ENCODE data around the gene SKIDA1.

Gene SKIDA1

DNA sequence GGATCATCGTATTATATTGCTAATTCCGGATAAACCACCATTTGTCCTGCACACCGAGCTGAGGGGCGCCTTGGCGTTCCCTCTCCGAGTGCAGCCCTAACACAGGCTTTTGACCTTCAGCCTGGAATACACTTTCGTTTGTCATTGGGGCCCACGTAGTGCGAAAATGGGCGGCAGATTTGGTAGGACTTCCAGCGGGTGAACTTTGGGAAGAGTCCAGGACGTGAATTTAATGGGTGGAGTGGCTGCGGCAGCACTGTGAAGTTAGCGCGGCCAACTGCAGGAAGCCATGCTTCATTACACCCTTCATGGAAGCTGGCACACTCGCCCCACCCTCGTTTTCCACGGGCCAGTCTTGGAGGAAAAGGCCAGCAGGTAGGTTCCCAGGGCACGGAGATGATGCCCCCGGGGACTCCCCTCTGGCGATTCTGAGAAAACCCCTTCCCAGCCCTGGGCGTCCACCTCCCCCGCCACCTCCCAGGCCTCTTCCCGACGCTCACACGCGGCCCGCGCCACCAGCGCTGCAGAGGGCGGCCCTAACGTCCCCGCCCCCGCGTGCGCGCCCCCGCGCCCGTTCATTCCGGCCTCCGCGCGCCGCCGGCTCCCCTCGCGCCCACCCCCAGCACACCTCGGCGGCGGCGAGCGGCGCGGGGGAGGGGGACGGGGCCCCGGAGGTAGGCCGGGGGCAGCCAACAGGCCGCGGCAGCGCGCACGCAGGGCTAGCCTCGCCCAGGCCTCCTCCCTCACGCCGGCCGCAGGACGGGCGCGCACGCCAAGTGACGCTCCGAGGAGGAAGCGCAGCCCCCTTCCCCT, 8.2 kb upstream of the SKIDA1 start, which contains the start of gene MLLT10:
Gene MLLT10 (plus strand): TSS at position 766 of the 813 bp plus-strand sequence. CDS start 413 bp downstream, outside the sequence.
- ChIA-PET POLR2A (no interaction called here), CTCF (interaction anchor here (1.3 kb wide), 1 partner anchor 37 kb away, joined by 5 read pairs; no protein-coding TSS in a partner anchor)
- peak; percentile 93 for DNase-seq (ENCODE audit: extremely low spot score)
- TF ChIP-seq, protein P1, sequence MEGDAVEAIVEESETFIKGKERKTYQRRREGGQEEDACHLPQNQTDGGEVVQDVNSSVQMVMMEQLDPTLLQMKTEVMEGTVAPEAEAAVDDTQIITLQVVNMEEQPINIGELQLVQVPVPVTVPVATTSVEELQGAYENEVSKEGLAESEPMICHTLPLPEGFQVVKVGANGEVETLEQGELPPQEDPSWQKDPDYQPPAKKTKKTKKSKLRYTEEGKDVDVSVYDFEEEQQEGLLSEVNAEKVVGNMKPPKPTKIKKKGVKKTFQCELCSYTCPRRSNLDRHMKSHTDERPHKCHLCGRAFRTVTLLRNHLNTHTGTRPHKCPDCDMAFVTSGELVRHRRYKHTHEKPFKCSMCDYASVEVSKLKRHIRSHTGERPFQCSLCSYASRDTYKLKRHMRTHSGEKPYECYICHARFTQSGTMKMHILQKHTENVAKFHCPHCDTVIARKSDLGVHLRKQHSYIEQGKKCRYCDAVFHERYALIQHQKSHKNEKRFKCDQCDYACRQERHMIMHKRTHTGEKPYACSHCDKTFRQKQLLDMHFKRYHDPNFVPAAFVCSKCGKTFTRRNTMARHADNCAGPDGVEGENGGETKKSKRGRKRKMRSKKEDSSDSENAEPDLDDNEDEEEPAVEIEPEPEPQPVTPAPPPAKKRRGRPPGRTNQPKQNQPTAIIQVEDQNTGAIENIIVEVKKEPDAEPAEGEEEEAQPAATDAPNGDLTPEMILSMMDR (IDR thresholded peaks at IDR 0.05; ENCODE audit: control extremely low read depth, extremely low read depth, low read depth, missing control alignments), result no peak

DNA sequence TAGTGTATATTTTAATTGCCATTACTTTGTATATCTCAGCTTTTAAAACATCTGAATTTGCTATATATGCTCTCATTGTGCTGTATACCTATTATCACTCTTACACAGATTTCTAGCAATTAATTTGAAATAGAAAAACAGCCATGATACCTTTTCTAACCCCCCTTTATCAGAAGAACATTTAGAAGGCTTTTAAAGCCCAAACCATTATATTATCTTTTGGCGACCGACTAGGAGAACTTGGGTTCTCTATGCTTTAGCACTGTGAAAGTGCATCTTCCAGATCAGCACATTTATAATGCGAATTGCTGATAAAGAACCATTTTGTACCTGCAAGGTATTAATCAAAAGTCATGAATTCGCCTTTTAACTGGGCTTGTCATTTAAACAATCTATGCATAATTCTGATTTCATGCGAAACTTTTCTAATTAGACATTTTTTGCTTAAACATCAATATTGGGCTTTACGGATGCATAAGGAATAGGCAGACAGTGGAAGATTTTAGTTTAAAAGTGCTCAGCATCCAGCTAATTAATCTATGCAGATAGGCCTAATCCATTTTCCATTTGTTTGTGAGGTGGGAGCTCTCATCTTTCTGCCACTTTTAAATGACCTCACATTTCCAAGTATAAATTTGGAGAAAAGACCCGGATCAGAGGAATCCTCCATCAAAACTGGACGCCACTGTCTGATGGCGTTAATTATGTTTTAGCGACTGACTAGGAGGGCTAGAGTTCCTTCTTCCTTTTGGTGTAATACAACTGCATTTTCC, 7.4 kb upstream of the SKIDA1 start:
- TF ChIP-seq, protein P1 (IDR thresholded peaks at IDR 0.05; ENCODE audit: control extremely low read depth, extremely low read depth, low read depth, missing control alignments), result no peak
- ChIA-PET POLR2A (no interaction called here), CTCF (interaction anchor here (0.7 to 1.3 kb wide), 2 partner anchors 15 to 37 kb away, joined by 3 to 5 read pairs; no protein-coding TSS in a partner anchor)
- DNase-seq (ENCODE audit: extremely low spot score), result no peak

DNA sequence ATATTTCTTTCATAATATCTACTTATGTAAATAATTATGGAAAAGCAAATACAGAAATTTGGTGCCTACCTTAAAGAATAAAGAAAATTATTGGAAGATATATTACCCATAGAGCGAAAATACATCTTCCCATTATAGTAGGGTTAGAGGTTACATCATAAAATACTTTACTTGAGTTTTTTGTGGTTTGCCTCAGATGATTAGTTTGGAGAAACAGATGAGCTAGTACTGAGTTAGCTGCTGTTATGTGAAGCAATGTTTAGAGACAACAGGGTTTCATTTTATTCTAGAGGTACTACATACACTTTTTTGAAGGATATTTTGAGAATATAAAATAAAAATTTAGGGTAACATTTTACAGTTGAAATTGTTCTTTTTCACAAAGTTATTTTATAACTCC, 5.7 kb upstream of the SKIDA1 start:
- ChIA-PET POLR2A (no interaction called here), CTCF (no interaction called here)
- DNase-seq (ENCODE audit: extremely low spot score), result no peak
- TF ChIP-seq, protein P1 (IDR thresholded peaks at IDR 0.05; ENCODE audit: control extremely low read depth, extremely low read depth, low read depth, missing control alignments), result no peak

DNA sequence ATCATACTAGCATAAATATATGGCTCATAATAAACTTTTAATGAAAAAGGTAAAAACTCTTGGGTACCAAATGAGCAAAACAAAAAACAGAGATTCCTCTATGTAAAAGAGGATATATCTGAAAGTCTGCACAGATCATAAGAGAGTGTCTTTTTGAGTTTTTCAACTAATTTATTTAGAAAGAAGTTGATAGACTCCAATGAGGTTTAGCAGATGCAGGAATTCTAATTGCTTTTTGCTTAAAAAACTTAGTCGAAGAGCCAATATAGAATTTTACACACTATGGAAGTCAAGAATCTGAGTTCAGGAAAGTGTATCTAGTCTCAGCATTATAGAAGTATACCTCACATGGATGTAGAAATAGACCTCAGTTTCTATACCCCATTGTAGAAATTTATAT, 5.2 kb upstream of the SKIDA1 start:
- no peak for DNase-seq (ENCODE audit: extremely low spot score)
- ChIA-PET CTCF (no interaction called here), POLR2A (no interaction called here)
- TF ChIP-seq, protein P1 (IDR thresholded peaks at IDR 0.05; ENCODE audit: control extremely low read depth, extremely low read depth, low read depth, missing control alignments), result no peak

DNA sequence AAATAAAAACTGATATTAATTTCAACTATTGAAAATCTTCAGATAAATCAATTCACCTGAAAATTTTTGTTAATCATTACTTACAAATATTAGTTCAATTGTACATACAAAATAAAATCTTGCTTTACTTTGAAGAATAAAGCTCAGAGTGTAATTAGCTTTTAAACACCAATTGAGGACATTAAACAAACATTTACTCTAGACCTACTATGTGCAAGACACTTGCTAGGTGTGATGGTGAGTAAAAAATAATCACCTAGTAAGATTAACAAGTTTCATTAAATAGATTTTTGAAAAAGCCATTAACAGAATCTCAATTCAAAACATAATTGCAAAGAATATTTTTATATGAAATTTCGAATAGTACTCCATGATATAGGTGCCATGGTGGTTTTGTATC, 4.7 kb upstream of the SKIDA1 start:
- TF ChIP-seq, protein P1 (IDR thresholded peaks at IDR 0.05; ENCODE audit: control extremely low read depth, extremely low read depth, low read depth, missing control alignments), result no peak
- CTCF ChIA-PET, result no interaction called here
- POLR2A ChIA-PET, result no interaction called here
- DNase-seq (ENCODE audit: extremely low spot score), result no peak

DNA sequence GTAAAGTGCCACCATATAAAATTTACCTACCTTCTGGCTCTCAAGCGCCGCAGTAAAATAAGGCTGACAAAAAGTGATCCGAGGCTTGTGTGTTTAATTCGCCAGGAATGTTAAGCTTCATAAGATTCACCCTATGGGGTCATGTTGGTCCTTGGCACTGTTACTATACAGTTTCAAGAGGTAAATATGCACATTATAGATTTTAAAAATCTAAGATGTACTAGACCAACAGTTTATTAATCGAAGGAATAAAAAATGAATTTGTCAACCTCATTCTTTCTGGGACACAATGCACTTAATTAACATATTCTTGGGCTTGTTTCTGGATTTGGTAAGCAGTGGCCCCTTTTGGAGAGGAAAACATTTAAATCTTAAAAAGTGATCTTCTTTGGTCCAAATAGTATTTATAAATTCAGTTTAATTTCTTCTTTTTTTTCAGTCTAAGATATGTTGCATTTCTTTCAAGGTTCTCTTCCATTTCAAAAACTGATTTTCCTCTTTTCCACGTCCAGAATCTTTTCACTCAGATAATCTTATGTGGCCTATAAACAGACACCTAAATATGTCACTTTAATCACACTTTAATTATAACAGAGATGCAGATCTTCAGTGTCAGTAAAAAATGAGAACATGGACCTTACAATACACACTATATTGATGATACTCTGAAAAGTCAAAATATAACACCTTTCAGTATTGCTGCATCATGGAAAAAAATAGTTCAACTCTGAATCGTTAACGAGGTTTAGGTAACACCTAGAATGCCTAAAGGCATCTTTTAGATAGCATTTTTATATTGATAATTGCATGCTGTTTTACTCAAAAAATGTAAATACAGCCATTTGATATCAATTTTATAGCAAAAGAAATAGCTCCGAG, 3.8 kb upstream of the SKIDA1 start:
- POLR2A ChIA-PET, result no interaction called here
- TF ChIP-seq, protein P1 (IDR thresholded peaks at IDR 0.05; ENCODE audit: control extremely low read depth, extremely low read depth, low read depth, missing control alignments), result no peak
- CTCF ChIA-PET, result no interaction called here
- no peak for DNase-seq (ENCODE audit: extremely low spot score)
